NCI-H1048 (cell line): ENCODE data around the gene E2F1.

Source experiments
- DNase-seq: peaks from one replicate; lab custom pipeline; 2025; lab: John Stamatoyannopoulos, UW

E2F1 gene

DNA sequence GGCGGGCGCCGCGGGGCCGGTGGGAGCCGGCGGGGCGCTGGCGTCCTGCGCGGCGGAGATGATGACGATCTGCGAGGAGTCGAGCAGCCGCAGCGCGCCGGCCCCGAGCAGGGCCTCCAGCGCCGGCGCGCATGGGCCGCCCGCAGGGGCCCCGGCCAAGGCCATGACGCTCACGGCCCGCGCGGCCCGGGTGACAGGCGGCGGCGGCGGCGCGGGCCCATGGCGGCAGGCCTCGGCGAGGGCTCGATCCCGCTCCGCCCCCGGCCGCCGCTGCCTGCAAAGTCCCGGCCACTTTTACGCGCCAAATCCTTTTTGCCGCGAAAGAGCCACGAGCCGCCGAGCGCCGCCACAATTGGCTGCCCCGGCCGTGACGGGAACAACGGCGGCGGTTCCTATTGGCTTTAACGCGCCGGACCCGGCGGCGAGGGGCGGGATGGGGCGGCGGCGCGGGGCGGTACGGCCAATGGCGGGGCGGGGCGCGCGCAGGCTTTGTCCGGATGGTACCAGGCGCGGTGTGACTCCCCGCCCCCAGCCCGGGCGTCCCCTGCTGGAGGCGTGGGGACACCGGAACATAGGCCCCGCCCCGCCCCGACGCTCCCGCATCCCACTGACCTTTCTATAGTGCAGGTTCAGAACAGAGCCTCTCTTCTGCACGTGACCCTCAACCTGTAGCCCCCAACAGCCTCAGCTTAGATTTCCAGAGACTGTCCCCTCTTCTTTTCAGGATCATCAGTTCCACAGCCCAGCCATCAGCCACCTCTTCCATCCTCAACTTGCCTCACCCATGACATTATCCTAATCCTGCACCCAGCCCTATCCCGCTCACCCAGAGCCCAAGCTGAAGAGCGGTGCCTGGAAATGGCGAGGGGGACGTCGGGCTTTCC lies at the start of gene E2F1:
Gene E2F1 (minus strand): TSS at position 286 of the 884 bp plus-strand sequence. CDS start 121 bp downstream, at position 165.
- peak; percentile 90 for DNase-seq

DNA sequence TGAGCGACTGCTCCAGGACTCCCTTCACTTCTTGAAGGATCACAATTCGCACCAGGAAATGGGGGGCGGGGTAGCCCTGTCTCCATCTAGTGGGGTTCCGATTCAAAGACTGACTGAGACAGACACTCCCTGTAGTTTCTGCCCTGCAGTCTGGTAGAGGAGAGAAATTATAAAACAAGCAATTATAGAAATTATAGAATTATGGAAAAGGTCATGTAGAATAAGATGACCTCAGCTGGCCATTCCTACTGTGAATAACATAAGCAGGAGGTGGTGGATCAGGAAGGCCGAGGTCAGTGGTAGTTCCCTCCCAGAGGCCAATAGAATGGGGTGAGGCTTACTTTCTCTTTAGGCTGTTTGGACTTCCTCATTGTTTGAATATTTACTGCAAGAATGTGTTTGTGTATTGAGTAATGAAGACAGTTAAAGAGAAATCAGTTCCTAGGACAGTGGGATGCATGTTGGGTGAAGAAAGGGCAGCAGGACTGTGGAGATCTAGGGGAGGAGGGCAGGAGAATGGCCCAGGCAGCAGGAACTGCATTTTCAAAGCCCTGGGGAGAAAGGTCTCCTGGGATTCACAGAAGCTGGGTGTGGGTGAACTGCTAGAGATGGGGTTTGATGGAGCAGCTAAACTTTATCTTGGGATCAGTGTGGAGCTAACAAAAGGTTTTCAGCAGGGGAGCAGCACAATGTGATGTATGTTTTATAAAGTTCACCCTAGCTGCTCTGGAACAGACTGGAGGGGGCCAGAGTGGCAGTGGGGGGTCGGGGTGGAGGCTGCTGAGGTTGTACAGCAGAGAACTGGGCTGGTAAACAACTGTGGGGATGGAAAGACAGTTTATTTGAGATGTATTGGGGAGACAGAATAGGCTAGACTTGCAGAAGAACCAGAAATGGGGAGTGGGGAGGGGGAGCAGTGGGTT lies 47.7 kb upstream of the E2F1 start:
- no peak for DNase-seq

GRCh38 chr20:33732166-33732970 lies 46.2 kb upstream of the E2F1 start:
- DNase-seq: peak; percentile 77

DNA sequence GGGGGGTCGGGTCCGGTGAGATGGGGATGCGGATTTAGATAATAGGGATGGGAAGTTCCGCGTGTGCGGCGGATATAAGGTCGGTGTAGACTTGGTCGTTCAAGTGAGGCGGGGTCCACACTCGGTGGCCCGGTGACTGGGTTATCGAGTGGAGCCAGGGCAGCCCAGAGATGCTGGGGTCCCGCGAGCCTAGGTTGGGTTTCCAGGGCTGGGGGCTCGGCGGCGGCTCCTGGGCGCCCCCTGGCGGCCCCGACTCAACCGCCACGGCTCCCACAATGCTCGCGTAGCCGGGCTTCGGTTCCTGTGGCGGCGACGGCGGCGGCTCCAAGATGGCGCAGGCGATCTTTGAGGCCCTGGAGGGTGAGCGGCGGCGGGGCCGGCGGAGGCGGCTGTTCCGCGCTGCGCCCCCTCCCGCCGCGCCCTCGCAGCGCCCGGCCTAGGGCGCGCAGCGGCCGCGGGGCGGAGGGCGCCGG lies 45.5 kb upstream of the E2F1 start, which contains the start of gene ZNF341:
Gene ZNF341 (plus strand): TSS at position 304 of the 473 bp plus-strand sequence. CDS start 26 bp downstream, at position 330.
- peak; percentile 77 for DNase-seq

GRCh38 chr20:33730946-33731692 lies 44.9 kb upstream of the E2F1 start:
- DNase-seq: no peak

DNA sequence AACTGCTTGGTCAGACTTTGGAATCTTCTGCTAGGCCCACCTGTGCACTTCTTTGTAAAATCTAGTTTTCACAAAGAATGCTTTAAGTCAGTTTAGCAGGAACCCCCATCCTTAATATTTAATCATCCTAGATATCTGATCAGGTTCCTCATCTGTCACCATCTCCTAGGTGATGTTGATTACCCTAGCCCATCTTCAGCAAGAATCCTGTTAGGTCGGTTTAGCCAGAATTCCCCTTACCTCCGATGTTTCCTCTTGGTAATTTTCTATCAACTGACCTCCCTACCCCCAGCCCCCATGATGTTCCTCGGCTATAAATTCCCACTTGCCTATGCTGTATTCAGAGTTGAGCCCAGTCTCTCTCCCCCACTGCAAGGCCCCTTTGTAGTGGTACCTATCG lies 42.9 kb upstream of the E2F1 start:
- no peak for DNase-seq

DNA sequence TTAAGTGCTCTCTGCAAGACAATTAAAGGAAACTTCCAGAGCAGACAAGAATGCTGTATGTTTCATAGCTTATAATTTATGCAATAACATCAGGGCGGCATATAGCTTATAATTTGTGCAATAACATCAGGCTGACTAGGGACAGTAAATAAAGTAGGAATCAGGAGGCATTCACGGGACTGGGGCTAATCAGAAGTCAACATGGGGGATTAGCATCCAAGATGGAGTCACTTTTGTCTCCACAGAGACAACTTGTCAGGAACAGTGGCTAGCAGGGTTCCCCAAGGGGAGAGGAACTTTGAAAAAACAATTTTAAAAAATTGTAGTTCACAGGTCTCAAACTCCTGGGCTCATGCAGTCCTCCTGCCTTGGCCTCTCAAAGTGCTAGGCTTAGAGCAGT lies 42.3 kb upstream of the E2F1 start:
- DNase-seq: no peak

GRCh38 chr20:33727806-33728205 lies 41.6 kb upstream of the E2F1 start:
- DNase-seq: no peak

- DNase-seq: no peak
Observed at GRCh38 chr20:33727115-33727479, 40.9 kb upstream of the E2F1 start.

- DNase-seq: no peak
Observed at GRCh38 chr20:33725607-33726264, 39.6 kb upstream of the E2F1 start.

- DNase-seq: no peak
Observed at GRCh38 chr20:33724439-33725094, 38.4 kb upstream of the E2F1 start.

DNA sequence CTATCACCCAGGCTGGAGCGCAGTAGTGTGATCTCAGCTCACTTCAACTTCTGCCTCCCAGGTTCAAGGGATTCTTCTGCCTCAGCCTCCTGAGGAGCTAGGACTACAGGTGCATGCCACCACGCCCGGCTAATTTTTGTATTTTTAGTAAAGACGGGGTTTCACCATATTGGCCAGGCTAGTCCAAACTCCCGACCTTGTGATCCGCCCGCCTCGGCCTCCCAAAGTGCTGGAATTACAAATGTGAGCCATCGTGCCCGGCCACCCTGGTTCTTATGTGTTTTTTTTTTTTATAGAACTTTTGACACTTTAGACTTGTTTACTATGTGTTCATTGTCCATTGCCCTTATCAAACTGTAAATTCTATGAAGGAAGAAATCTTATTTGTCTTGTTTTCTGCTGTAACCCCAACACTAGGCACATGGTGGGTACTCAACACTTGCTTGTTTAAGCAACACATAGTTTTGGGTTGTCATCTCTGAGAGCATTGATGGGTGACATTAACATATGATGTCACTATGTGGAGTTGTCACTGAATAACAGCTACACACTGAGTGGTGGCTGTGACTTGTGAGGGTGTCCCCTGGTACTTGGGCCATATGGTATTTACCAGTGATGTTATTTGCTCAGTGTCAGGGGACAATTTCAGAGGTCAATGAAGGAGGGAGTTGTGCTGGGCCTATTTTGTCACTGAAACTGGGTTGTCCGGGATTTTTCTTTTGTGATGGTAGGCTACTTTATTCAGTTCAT lies 35.4 kb upstream of the E2F1 start:
- no peak for DNase-seq

DNA sequence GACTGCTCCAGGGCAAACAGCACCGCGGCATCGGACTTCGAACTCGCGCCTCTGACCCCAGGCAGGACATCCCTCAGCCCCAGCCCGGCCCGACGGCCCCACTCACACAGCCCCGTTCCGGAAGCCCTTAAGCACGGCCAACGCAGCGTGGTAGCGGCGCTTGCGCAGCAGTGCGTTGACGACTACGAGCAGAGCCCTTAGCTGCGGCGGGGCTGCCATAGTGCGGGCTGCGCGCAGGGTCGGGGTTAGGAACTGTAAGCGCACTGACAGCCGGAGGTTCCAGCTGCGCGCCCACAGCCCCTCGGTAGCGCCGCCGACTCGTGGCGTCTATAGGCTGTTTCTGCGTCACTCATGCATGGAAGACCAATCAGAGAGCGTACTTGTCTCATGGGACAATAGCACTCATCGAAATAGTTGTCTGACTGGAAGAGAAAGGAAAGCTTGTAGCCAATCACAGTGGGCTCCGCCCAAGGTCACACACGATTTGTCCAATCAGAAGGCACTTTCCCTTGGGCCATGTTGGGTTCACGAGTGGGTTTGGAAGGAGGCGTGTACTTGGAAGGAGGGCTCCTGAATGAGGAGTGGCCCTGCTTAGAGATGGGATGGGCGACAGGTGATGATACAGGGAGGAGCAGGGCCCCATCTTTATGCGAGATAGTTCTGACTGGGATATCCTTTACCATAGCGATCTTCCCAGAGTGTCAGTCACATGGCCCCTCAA lies 34.0 kb upstream of the E2F1 start, which contains the start of gene PXMP4:
Gene PXMP4 (minus strand): TSS at position 322 of the 721 bp plus-strand sequence. CDS start 103 bp downstream, at position 219.
- DNase-seq: peak; percentile 67

DNA sequence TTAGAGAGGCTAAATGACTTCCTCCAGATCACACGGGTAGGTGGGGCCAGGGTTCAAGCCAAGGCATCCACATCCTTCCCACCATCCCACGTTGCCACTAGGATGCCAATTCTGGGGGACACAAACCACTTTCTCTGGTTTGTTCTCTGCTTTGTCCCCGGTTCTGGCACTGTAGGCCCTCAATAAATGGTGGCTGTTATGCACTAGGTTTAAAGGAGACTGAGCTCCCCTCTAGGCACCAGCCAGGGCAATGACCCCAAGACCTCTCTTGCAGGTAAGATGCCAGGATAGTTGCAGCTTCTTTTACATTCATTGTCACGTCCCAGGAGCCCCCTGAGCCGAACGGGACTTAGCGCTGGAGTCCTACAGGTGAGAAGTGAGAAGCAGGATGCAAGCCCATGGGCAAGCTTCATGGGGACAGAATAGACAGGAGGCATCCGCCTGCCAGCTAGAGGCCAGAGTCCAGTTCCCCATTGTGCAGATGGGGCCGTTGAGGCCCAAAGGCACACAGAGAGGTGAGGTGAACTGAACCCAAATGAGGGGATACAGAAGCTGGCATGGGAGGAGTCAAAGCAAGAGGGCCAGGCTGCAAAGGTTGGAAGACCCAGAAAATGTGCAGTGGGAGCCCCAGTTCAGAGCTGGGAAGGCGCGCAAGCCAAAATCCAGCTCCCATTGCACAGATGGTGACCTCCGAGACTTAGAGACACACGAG lies 33.2 kb upstream of the E2F1 start:
- no peak for DNase-seq

- DNase-seq: no peak
Observed at GRCh38 chr20:33716498-33716897, 30.3 kb upstream of the E2F1 start.

- no peak for DNase-seq
Observed at GRCh38 chr20:33713865-33714367, 27.7 kb upstream of the E2F1 start.

DNA sequence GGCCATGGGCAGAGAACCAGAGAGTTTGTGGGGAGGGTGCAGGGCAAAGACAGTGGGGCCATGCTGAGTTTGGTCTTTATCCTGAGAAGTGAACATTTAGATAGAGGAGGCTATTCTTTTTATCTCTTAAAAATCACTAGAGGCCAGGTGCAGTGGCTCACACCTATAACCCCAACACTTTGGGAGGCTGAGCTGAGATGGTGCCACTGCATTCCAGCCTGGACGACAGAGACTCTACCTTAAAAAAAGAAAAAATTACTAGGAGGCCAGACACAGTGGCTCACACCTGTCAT lies 25.2 kb upstream of the E2F1 start:
- DNase-seq: no peak
